ENCODE measurements around the gene HTATSF1.

DNA sequence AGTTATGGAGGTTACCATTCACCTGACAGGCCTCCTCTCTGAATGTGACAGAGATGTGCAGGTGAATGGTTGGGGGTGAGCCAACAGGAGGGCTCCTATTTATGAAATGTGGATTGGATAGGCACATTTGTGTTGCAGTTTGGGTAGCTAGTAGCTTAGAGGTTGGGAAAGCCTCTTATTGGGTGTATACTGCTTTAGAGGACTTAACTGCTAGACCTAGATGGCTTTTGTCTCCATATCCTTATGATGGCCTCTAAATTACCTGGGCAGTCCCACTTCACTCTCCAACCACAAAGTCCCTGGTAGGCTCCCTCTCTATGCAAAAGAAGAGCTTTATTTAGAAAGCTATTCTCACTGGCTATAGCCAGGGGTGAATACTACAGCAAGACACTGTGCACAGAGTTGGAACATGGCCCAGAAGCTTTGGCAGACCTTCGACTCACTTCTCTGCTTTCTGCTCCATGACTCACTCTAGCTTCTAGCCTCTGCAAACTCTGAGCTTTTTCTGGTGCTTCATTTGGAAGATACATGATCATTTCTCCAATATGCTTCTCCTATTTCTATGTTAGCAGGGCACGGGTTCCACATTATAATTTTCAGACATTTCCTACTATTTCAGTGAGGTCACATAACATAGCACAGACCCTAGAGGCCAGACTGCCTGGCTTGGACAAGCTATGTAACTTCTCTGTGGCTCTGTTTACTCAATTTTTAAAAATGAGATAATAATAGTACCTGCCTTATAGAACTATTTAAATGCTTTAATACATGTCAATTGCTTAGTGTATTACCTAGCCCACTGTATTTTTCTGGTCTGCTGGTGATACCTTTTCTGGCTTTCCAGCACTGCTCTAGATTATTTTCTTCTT, 28.6 kb downstream of the HTATSF1 start:
- TF ChIP-seq POLR2AphosphoS5 (IDR thresholded peaks at IDR 0.05; ENCODE audit: low read depth, low read length) = no peak
- TF ChIP-seq POLR2A (IDR thresholded peaks at IDR 0.05; ENCODE audit: low read depth, low read length) = no peak
- no peak for TF ChIP-seq TAF1 (IDR thresholded peaks at IDR 0.05; ENCODE audit: low read depth, low read length)

All from GM12891 (cell line).